ENCODE measurements around the gene AFM.
"Not testable (repeated sequence)": the region's sequence is repeated elsewhere in the genome, so short reads cannot be mapped to it uniquely, and the experiment has no call there.

The AFM gene

GRCh38 chr4:73507541-73507940 is 26.0 kb downstream of the AFM start:
- DNase-seq: no peak

GRCh38 chr4:73508651-73509050 is 27.1 kb downstream of the AFM start:
- no peak for DNase-seq

GRCh38 chr4:73518340-73518739 is 36.8 kb downstream of the AFM start:
- DNase-seq: no peak

- no peak for DNase-seq
Measured at GRCh38 chr4:73520821-73521220, 39.3 kb downstream of the AFM start.

GRCh38 chr4:73523126-73523525 is 41.6 kb downstream of the AFM start:
- no peak for DNase-seq

- no peak for DNase-seq
Measured at GRCh38 chr4:73525611-73526010, 44.1 kb downstream of the AFM start.

GRCh38 chr4:73527196-73527595 is 45.7 kb downstream of the AFM start:
- DNase-seq: no peak

GRCh38 chr4:73528171-73528570 is 46.6 kb downstream of the AFM start:
- no peak for DNase-seq

- DNase-seq: no peak
Measured at GRCh38 chr4:73533515-73534422, 52.2 kb downstream of the AFM start.

GRCh38 chr4:73538162-73538561 is 56.6 kb downstream of the AFM start:
- no peak for DNase-seq

- no peak for DNase-seq
Measured at GRCh38 chr4:73539386-73539785, 57.8 kb downstream of the AFM start.

GRCh38 chr4:73540826-73541225 is 59.3 kb downstream of the AFM start:
- no peak for DNase-seq

- no peak for DNase-seq
Measured at GRCh38 chr4:73541251-73541650, 59.7 kb downstream of the AFM start.

- no peak for DNase-seq
Measured at GRCh38 chr4:73544620-73545019, 63.1 kb downstream of the AFM start.

- DNase-seq: not testable (repeated sequence)
Measured at GRCh38 chr4:73550865-73551264, 69.3 kb downstream of the AFM start.
